Measurements from ENCODE around the gene TYW5.
"Not testable (repeated sequence)": the region's sequence is repeated elsewhere in the genome, so short reads cannot be mapped to it uniquely, and the experiment has no call there.

TYW5 gene

DNA sequence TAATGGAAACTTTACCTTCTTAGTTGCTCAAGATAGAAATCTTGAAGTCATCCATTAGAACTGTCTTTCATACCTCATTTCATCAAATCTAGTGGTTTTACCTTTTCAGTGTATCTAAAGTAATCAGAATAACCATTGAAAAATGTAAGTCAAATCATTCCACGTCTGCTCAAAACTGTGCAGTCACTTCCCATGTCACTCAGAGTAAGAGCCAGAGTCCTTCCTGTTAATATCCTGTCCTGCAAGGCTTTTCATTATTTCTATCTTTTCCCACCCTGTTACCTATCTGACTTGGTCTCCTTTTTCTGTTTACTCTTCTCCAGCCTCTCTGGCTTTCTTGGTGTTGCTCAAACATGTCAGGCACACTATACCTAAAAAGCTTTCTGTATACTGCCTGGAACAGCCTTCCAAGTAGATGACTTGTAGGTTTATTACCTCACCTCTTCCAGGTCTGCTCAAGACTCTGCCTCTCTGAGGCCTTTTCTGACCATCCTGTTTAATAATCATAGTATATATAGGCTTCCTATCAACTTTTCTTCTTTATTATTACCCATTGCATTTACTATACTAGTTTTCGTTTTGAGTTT is 40.8 kb downstream of the TYW5 start:
- DNase-seq = no peak

DNA sequence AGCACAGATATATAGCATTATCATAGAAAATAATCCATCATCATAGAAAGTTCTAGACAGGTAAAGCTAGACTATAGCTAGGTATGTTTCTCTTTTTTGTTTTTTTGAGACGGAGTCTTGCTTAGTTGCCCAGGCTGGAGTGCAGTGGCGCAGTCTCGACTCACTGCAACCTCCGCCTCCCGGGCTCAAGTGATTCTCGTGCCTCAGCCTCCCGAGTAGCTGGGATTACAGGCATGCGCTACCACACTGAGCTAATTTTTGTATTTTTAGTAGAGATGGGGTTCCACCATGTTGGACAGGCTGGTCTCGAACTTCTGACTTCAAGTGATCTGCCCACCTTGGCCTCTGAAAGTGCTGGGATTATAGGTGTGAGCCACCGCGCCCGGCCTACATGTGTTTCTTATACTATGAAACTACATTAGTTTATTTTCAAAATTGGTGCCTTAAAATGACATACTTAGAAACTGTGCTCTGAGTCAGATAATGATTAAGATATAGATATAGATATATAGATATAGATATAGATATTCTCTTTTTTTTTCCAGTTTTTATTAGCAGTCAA is 42.7 kb downstream of the TYW5 start:
- not testable (repeated sequence) for DNase-seq

DNA sequence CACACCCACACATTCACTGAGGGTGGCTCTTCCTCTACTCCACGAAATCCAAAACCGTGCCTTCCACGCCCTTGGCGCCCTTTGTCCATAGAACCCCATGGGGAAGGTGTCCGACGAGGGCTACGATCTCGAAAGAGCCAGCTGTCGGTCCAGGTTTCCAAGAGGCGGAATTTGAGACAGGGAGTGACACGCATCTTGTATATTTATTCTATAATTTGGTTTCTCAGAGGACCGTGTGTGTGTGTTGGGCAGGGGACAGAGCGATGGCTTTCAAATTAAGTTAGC is 43.5 kb downstream of the TYW5 start:
- no peak for DNase-seq

GRCh38 chr2:199911052-199911876 is 44.0 kb downstream of the TYW5 start, which contains the start of gene C2orf69:
TSS of gene C2orf69 (plus strand) at chr2:199911293. CDS start at chr2:199911439, 146 bp downstream.
- peak; percentile 82 for DNase-seq

DNA sequence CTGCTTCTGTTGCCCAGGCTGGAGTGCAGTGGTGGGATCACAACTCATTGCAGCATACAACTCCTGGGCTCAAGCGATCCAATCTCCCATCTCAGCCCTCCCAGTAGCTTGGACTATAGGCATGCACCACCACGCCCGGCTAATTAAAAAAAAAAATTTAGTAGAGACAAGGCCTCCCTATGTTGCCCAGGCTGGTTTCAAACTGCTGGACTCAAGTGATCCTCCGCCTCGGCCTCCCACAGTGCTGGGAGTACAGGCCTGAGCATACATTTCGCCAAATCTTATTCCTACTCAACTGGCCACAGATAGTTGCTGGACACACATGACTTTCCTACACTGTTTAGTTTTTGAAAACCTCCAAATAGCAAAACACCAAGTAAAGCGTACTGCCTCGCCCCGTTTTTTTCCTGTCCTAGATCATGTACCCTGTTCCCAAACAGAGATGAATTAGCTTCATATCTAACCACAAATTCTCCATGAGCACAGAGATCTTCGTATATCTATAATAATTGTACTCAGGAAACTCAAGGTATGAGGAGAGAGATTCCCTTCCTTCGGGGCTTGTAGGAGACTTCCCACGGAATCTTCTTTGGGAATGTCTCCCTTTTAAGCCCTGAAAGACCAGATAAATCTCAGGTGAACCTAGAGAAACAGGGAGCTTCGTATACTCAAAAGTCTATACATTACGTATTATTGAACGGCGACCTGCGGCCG is 44.8 kb downstream of the TYW5 start:
- DNase-seq = no peak

GRCh38 chr2:199907008-199907714 is 48.1 kb downstream of the TYW5 start:
- no peak for DNase-seq

GRCh38 chr2:199903111-199903510 is 52.2 kb downstream of the TYW5 start:
- DNase-seq = no peak

GRCh38 chr2:199902486-199903110 is 52.7 kb downstream of the TYW5 start:
- no peak for DNase-seq

- DNase-seq = no peak
Measured at GRCh38 chr2:199901942-199902341, 53.3 kb downstream of the TYW5 start.

DNA sequence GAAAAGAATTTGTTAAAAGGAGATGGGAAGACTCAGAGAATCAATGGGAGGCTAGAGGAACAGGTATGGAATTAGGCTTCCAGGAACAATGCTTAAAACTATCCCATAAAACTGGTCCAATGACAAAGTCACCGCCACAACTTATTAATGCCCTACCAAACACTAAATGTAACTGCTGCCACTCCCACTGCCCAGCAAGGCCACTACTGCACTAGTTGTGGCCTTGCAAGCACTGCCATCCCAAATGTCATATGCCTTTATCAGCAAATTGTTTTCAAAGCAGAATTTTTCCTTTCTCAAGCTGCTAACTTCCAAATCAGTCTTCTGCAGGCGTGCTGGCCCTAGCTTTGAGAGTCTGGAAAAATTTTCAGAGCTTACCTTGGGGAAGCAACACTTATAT is 58.7 kb downstream of the TYW5 start:
- no peak for DNase-seq

GRCh38 chr2:199895406-199895805 is 59.9 kb downstream of the TYW5 start:
- no peak for DNase-seq

GRCh38 chr2:199883474-199884212 is 71.6 kb downstream of the TYW5 start:
- no peak for DNase-seq

- no peak for DNase-seq
Measured at GRCh38 chr2:199882667-199883066, 72.6 kb downstream of the TYW5 start.
